Embryonic facial prominence (tissue), 1 donor: ENCODE measurements around the gene NDRG2.
"Not testable (repeated sequence)": the region's sequence is repeated elsewhere in the genome, so short reads cannot be mapped to it uniquely, and the experiment has no call there.

ENCODE experiments used
- DNase-seq: peaks from one replicate; pipeline ENCODE4 v3.0.0-alpha.2; 2016; ENCODE audit errors: extremely low spot score

NDRG2 gene

GRCh38 chr14:21009721-21010120 is 15.1 kb downstream of the NDRG2 start:
- DNase-seq = not testable (repeated sequence)

- DNase-seq = no peak
Observed at GRCh38 chr14:21003788-21004346, 21.0 kb downstream of the NDRG2 start.

GRCh38 chr14:21001218-21001617 is 23.6 kb downstream of the NDRG2 start:
- DNase-seq = no peak

- no peak for DNase-seq
Observed at GRCh38 chr14:20999591-20999990, 25.3 kb downstream of the NDRG2 start.

GRCh38 chr14:20998674-20999366 is 26.0 kb downstream of the NDRG2 start, which contains the start of gene SLC39A2:
SLC39A2 (plus strand) TSS chr14:20999293; CDS start chr14:20999447, 154 bp downstream.
- DNase-seq = no peak

- no peak for DNase-seq
Observed at GRCh38 chr14:20998139-20998538, 26.7 kb downstream of the NDRG2 start.

- DNase-seq = no peak
Observed at GRCh38 chr14:20997564-20997963, 27.3 kb downstream of the NDRG2 start.

GRCh38 chr14:20997115-20997514 is 27.7 kb downstream of the NDRG2 start:
- DNase-seq = no peak

- DNase-seq = no peak
Observed at GRCh38 chr14:20996521-20996920, 28.3 kb downstream of the NDRG2 start.

- DNase-seq = peak; percentile 94
Observed at GRCh38 chr14:20989787-20990600, 34.9 kb downstream of the NDRG2 start, which contains the start of gene METTL17. METTL17 (plus strand) TSS chr14:20989980; CDS start chr14:20990003, 23 bp downstream.

- no peak for DNase-seq
Observed at GRCh38 chr14:20989471-20989786, 35.4 kb downstream of the NDRG2 start.

- DNase-seq = no peak
Observed at GRCh38 chr14:20988717-20989470, 36.0 kb downstream of the NDRG2 start.

GRCh38 chr14:20986811-20987210 is 38.0 kb downstream of the NDRG2 start:
- no peak for DNase-seq

GRCh38 chr14:20985650-20986049 is 39.2 kb downstream of the NDRG2 start:
- not testable (repeated sequence) for DNase-seq

- no peak for DNase-seq
Observed at GRCh38 chr14:20982646-20983369, 42.1 kb downstream of the NDRG2 start.

- DNase-seq = no peak
Observed at GRCh38 chr14:20980906-20981305, 44.0 kb downstream of the NDRG2 start.

GRCh38 chr14:20978687-20979086 is 46.2 kb downstream of the NDRG2 start:
- no peak for DNase-seq

- no peak for DNase-seq
Observed at GRCh38 chr14:20976291-20976690, 48.6 kb downstream of the NDRG2 start.

GRCh38 chr14:20973501-20973900 is 51.4 kb downstream of the NDRG2 start:
- no peak for DNase-seq

GRCh38 chr14:20971705-20972021 is 53.2 kb downstream of the NDRG2 start:
- DNase-seq = no peak

- DNase-seq = peak; percentile 82
Observed at GRCh38 chr14:20970983-20971704, 53.7 kb downstream of the NDRG2 start.
